OCI-LY1 (cell line): ENCODE results near the gene CLCNKB.

Experiments
- CTCF ChIP-seq: fragments of 200-600 bp; sonication (generic), shearing (Covaris generic); IDR thresholded peaks from 2 replicates; pipeline ENCODE4 v1.5.1; 2017; ENCODE audit warnings: mild to moderate bottlenecking, antibody characterized with exemption, low read length, moderate library complexity, mixed read lengths
- EZH2 ChIP-seq: fragments of 200-600 bp; sonication (generic), shearing (Covaris generic); IDR thresholded peaks from 2 replicates; pipeline ENCODE4 v1.8.0; 2017; ENCODE audit warnings: borderline replicate concordance, mixed run types, mild to moderate bottlenecking, antibody characterized with exemption, low read length, moderate library complexity, mixed read lengths

GRCh38 chr1:15997076-15997585, 46.5 kb upstream of the CLCNKB start:
- TF ChIP-seq CTCF = no peak
- no peak for TF ChIP-seq EZH2
